RPMI8226 (cell line): Measurements from ENCODE around the gene YPEL1.
A peak's percentile ranks its signal among the peaks of the same experiment; 100 is the strongest.

Experiments
- DNase-seq: peaks from one replicate; pipeline ENCODE4 v3.0.0-alpha.2; 2015

Gene YPEL1, protein sequence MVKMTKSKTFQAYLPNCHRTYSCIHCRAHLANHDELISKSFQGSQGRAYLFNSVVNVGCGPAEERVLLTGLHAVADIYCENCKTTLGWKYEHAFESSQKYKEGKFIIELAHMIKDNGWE

DNA sequence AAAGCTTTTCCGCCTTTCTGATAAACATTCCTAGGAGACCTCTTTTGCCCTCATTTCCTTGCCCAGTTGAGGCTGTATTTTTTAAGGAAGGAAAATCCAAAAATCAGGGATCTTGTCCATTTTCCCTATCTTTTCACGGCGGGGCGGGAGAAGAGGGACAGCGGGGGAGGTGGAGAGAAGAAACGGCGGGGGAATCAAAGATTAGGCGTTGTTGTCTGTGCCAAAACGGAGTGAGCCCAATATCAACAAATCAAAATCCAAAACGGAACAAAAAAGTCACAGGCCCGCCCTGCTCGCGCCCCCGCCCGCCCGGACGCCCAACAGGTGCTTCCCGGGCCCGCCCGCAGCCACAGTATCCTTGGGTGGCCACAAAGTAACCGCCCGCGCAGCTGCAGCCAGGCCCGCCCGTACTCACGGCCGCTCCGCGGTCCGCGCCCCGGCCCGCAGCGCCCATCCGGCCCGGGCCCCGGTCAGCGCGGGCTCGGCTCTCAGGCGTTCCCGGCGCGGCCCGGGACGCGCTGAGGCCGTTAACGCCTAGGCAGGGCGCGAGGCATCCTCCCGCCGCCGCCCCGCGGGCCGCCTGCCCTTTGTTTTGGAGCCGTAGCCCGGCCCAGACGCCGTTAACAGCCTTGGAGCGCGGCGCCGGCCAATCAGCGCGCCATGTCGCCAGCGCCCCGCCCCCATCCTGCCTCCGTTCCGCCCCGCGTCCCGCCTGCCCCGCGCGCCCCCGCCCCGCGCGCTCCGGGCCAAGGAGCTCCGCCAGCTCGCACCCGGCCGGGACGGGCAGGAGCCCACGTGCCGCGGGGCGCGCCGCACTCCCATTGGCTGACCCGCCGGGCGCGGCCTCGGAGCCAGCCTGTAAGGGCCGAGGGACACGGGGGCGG lies at the start of gene YPEL1:
Gene YPEL1 (minus strand): TSS at position 595 of the 884 bp plus-strand sequence. CDS start 25,050 bp downstream, outside the sequence.
- peak; percentile 81 for DNase-seq

- DNase-seq, result no peak
Measured at GRCh38 chr22:21780259-21780658, 44.7 kb upstream of the YPEL1 start.

DNA sequence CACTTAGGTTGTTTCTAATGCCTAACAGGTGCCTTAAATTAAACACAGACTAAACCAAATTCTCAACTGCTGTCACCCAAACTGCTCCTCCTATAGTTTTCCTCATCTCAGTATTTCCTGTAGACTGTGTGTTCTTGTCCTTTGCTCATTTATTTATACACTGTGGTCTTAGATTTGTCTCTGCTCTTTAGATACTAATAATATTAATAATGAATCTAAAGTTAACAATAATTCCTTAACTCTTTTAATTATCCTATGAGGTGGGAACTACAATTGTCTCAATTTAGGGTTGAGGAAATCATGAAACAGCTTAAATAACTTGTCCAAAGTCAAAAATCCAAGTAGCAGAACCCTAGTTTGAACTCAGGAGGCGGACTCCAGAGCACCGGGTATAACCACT lies 43.9 kb upstream of the YPEL1 start:
- no peak for DNase-seq

- no peak for DNase-seq
Measured at GRCh38 chr22:21778705-21779363, 43.2 kb upstream of the YPEL1 start.

- DNase-seq, result no peak
Measured at GRCh38 chr22:21771631-21771976, 36.0 kb upstream of the YPEL1 start.

DNA sequence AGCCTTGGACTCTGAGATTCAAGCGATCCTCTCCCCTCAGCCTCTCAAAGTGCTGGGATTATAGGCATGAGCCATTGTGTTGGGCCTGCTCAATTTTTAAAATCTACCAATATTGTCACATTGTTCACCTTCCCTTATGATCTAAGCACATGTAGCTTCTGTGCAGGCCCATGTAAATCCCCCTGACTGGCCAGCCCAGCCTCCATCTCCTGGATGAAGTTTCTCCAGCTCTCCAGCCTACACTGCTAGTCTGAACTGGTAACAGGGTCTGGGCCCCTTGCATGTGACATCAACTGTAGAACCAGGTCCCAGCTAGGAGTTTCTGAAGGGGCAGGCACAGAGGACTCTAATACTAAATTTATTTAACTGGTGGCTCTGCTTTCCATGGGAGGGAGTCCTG lies 32.8 kb upstream of the YPEL1 start:
- no peak for DNase-seq

GRCh38 chr22:21766691-21767462 lies 31.3 kb upstream of the YPEL1 start:
- no peak for DNase-seq

DNA sequence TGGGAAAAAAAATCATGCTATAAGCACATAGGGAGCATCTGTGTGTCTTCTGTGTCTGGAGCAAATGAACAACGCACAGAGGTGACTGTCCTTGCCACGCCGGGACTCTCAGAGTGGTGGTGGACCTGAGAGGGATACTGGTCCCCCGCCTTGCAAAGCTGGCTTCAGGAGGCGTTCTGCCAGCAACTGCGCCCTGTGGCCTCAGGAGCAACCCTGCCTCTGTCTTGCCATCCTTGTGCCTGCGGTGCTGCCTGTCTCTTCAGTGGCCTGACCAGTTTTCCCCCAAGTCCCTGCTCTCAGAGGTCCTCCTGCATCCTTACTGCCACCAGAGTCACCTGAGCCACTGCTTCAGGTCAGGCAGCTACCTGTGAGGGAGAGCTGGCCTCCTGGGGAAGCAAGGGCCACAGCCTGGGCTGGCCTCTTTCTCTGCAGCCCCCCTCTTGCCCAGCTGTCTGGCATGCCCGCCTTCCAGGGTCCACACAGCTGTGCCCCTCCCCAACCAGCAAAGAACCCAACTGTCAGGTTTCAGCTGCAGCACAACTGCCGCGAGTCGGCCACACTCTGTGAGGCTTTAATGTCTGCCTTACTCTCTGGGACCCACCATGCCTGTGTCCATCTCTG lies 30.4 kb upstream of the YPEL1 start:
- no peak for DNase-seq

GRCh38 chr22:21764038-21764804 lies 28.6 kb upstream of the YPEL1 start:
- no peak for DNase-seq

DNA sequence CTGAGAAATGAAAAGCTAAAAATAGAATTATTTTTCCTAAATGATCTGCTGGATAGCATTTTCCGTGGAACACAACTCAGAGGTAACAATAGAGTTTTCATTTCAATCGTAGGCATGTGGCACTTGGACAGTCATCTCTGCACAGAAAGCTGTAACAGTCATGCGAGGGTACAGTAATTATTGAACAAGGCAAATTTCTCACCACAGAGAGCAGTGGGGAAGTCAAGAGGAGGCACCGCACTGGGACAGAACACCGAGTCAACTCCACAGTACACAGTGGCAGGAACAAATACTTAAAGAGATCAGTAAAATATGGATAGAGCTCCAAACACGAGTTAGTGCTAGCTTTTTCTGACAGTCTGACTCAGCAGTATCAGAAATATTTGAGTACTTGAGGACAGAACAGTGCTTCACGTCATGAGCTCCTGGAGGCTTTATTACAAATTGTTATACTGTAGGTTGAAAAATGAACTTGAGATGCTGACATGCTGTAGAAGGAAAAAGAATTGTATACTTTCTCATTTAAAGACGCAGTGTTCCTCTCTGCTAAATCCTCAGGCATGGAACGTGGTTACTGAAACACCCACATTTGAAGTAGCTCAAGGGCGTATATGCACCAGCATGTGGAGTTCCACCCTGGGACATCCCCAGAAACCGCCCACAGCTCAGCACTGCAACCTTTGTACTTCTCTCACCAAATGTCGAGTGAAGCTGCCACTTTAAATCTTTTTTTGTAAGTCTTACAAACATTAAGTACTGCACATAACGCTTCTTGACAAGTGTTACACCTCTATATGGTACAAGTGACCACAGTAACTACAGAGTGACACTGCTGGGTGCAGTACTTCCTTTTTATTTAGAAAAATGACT lies 27.4 kb upstream of the YPEL1 start:
- DNase-seq, result no peak

DNA sequence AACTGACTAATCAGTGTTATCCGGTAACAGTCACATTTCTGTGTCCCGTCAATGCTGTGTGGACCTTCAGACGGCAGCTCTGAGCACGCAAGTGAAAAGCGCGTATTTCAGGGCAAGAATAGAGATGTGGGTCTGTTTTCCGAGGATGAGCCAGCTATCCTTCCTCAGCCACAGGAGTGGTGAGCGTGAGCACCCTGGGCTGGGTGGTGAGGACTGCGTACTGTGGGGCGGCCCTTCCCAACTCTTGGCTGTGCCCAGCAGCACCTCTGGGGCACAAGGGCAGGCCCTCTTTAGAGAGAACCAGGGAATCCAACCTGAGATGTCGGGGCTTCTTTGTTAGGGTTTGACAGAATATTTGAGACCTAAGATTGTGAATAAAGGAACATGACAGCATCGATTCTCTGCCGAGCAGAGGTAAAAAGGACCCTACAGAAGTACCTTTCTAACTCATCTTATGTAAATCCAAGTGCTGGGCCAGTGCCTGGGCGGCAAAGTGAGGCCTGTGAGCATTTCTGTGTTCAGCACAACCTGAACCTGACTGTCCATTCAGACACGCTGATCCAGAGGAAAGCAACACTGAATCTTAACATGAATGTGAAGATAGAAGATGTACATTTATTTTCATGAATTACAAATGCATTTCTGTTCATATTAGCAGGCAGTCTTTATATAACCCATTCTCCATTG lies 26.5 kb upstream of the YPEL1 start:
- no peak for DNase-seq

GRCh38 chr22:21761086-21761485 lies 25.5 kb upstream of the YPEL1 start:
- DNase-seq, result no peak

DNA sequence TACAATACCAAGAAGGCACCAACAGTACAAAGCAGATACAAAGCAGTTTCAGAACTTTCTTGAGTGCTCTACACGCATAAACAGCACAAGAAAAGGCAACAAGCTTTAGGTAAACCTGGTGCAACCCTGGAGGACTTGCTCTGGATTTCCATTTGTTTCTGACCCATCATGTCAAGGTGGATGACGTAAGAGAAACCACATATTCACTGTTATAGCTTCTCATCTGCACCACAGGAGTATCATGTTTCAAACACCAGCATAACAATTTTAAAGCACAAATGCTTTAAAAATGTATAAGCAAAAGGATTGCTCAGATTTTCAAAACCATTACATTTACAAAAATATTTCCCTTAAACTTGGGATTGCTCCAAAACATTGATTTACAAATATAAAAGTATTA lies 25.0 kb upstream of the YPEL1 start:
- DNase-seq, result no peak

- DNase-seq, result no peak
Measured at GRCh38 chr22:21759646-21760376, 24.2 kb upstream of the YPEL1 start.

- no peak for DNase-seq
Measured at GRCh38 chr22:21759093-21759492, 23.5 kb upstream of the YPEL1 start.

GRCh38 chr22:21758091-21758864 lies 22.7 kb upstream of the YPEL1 start:
- no peak for DNase-seq

DNA sequence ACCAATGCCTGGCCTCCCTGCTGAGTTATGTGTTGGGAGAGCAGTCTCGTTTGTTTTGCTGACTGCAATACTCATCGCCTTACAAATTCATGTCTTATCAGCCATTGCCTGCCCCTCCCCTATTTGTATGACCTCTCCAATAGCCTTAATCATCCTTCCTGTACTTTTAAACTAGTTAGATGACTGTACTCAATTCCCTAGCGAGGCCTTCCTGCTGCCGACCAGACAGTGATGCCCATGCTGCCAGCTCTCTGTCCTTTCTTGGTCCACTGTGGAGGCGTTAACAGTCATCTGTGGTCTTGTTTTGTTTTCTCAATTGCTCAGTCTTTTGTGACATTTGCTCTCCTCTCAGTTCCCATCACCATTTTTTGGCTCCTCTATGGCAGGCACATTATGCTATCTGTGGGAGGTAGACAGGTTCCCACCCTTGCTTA lies 20.3 kb upstream of the YPEL1 start:
- DNase-seq, result no peak

DNA sequence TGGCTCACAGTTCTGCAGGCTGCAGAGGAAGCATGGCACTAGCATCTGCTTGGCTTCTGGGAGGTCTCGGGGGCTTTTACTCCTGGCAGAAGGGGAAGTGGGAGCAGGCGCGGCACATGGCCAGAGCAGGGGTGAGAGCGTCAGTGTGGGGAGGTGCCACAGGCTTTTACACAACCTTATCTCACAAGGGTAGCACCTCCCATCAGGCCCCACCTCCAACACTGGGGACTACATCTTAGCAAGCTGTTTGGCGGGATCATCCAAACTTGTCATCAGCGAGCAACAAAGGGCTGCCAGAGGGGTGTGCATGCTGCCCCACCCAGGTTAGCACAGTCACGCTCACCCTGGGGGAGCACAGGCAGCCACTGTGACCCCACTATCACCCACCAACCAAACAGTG lies 18.9 kb upstream of the YPEL1 start:
- no peak for DNase-seq
